ENCODE measurements around the gene CNIH2.

Gene CNIH2

GRCh38 chr11:66324664-66325063 lies 46.7 kb downstream of the CNIH2 start:
- no peaks in the 10 kb centered on the region for H3K9me3 ChIP-seq
- peaks cover 8% of the 10 kb centered on the region for H3K27me3 ChIP-seq
- H3K4me3 ChIP-seq (ENCODE audit: low read depth in 1 of 2, low read length in 1 of 2): no peak overlapping the region
- peaks cover 4 to 5% of the 10 kb centered on the region in 2 experiments for H3K4me1 ChIP-seq (ENCODE audit: control insufficient read depth in 1 of 2, insufficient read depth in 1 of 2, low read depth in 1 of 2, low read length in 1 of 2)
- no peak overlapping the region for H3K27ac ChIP-seq
- no peak for TF ChIP-seq CTCF (IDR thresholded peaks at IDR 0.05)
- H3K36me3 ChIP-seq: no peaks in the 10 kb centered on the region

- H3K4me1 ChIP-seq (ENCODE audit: control insufficient read depth in 1 of 2, insufficient read depth in 1 of 2, low read depth in 1 of 2, low read length in 1 of 2): peaks cover 4 to 5% of the 10 kb centered on the region in 2 experiments
- H3K27me3 ChIP-seq: peaks cover 8% of the 10 kb centered on the region
- no peak overlapping the region for H3K4me3 ChIP-seq (ENCODE audit: low read depth in 1 of 2, low read length in 1 of 2)
- H3K27ac ChIP-seq: no peak overlapping the region
- no peaks in the 10 kb centered on the region for H3K9me3 ChIP-seq
- TF ChIP-seq CTCF (IDR thresholded peaks at IDR 0.05): no peak
- H3K36me3 ChIP-seq: no peaks in the 10 kb centered on the region
These were observed 47.3 kb downstream of the CNIH2 start for GRCh38 chr11:66325263-66325671.

- H3K36me3 ChIP-seq: no peaks in the 10 kb centered on the region
- no peak overlapping the region for H3K27ac ChIP-seq
- H3K4me3 ChIP-seq (ENCODE audit: low read depth in 1 of 2, low read length in 1 of 2): no peak overlapping the region
- no peak for TF ChIP-seq CTCF (IDR thresholded peaks at IDR 0.05)
- no peaks in the 10 kb centered on the region for H3K9me3 ChIP-seq
- peaks cover 4 to 5% of the 10 kb centered on the region in 2 experiments for H3K4me1 ChIP-seq (ENCODE audit: control insufficient read depth in 1 of 2, insufficient read depth in 1 of 2, low read depth in 1 of 2, low read length in 1 of 2)
- peaks cover 8% of the 10 kb centered on the region for H3K27me3 ChIP-seq
These were observed 48.5 kb downstream of the CNIH2 start for GRCh38 chr11:66326261-66327111.

GRCh38 chr11:66327171-66328030 lies 49.4 kb downstream of the CNIH2 start:
- Histone ChIP-seq H3K27me3 (peaks cover 8% of the 10 kb centered on the region), H3K27ac (no peak overlapping the region), H3K9me3 (no peaks in the 10 kb centered on the region), H3K4me1 (ENCODE audit: control insufficient read depth in 1 of 2, insufficient read depth in 1 of 2, low read depth in 1 of 2, low read length in 1 of 2) (peaks cover 4 to 5% of the 10 kb centered on the region in 2 experiments), H3K4me3 (ENCODE audit: low read depth in 1 of 2, low read length in 1 of 2) (no peak overlapping the region), H3K36me3 (no peaks in the 10 kb centered on the region)
- no peak for TF ChIP-seq CTCF (IDR thresholded peaks at IDR 0.05)

DNA sequence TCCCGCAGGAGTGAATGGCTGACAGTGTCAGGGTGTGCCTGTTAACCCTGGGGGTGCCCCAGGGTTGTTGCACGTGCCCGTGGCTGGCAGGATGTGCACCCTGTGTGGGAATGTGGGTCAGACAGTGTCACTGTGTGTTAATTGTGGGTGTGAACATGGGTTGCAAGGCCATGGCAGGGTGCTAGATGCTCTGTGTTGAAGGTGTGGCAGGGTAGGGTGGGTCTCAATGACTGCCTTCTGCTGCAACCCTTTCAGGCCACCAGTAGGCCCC lies 50.0 kb downstream of the CNIH2 start:
- TF ChIP-seq CTCF (IDR thresholded peaks at IDR 0.05): no peak
- Histone ChIP-seq H3K9me3 (no peaks in the 10 kb centered on the region), H3K4me3 (ENCODE audit: low read depth in 1 of 2, low read length in 1 of 2) (no peak overlapping the region), H3K27ac (no peak overlapping the region), H3K27me3 (peaks cover 8% of the 10 kb centered on the region), H3K4me1 (ENCODE audit: control insufficient read depth in 1 of 2, insufficient read depth in 1 of 2, low read depth in 1 of 2, low read length in 1 of 2) (peaks cover 4 to 5% of the 10 kb centered on the region in 2 experiments), H3K36me3 (no peaks in the 10 kb centered on the region)
